ENCODE data around the gene SDHC. TPM values are rescaled to one million over a fixed set of nuclear protein-coding genes. Genes with fewer than 3 reads are reported as not detected.

Gene SDHC
- polyA plus RNA-seq, 2 of the 4 experiments (the other 2 are of a cell fraction), result 296 to 323 TPM

GRCh38 chr1:161382214-161383019 lies 68.2 kb downstream of the SDHC start:
- Histone ChIP-seq H3K27ac (peak overlapping the region; percentile 61 to 73), H3K4me2 (peak overlapping the region; percentile 54), H3K4me1 (peaks cover 11% of the 10 kb centered on the region), H3K4me3 (no peak overlapping the region), H3K9me3 (no peaks in the 10 kb centered on the region)
- TF ChIP-seq HES2 (IDR thresholded peaks at IDR 0.05) (no peak), RCOR1 (IDR thresholded peaks at IDR 0.05; ENCODE audit: low read depth, low read length) (no peak), CTCF (IDR thresholded peaks at IDR 0.05) (peak; percentile 81), CHD2 (IDR thresholded peaks at IDR 0.05; ENCODE audit: low read length, partially characterized antibody) (no peak), RNF2 (IDR thresholded peaks at IDR 0.05; ENCODE audit: borderline replicate concordance, low read depth) (no peak), E2F6 (IDR thresholded peaks at IDR 0.05; ENCODE audit: borderline replicate concordance, low read depth) (no peak), KDM5A (IDR thresholded peaks at IDR 0.05) (no peak), GATA3 (IDR thresholded peaks at IDR 0.05; ENCODE audit: borderline replicate concordance) (no peak), SREBF2 (IDR thresholded peaks at IDR 0.05) (no peak), FOSL2 (IDR thresholded peaks at IDR 0.05) (no peak), FOSL2 (CRISPR knock-in tag; IDR thresholded peaks at IDR 0.05) (peak; percentile 29; the same call in 1 of the 2 replicates), NFE2L2 (conservative IDR thresholded peaks at IDR 0.05; ENCODE audit: low read length) (no peak), MAFK (IDR thresholded peaks at IDR 0.05; ENCODE audit: partially characterized antibody) (no peak), EP300 (IDR thresholded peaks at IDR 0.05) (no peak), RAD21 (conservative IDR thresholded peaks at IDR 0.05 in 1 of 2, IDR thresholded peaks at IDR 0.05 in 1 of 2) (peak; percentile 78 to 80), HOXB5 (CRISPR knock-in tag; IDR thresholded peaks at IDR 0.05) (no peak), TP53 (CRISPR knock-in tag; IDR thresholded peaks at IDR 0.05) (no peak), ZFP36 (IDR thresholded peaks at IDR 0.05; ENCODE audit: borderline replicate concordance, partially characterized antibody) (no peak), HOXB13 (CRISPR knock-in tag; IDR thresholded peaks at IDR 0.05; ENCODE audit: low read depth) (no peak), POLR2A (IDR thresholded peaks at IDR 0.05; ENCODE audit: low read length) (no peak), FOSB (CRISPR knock-in tag; IDR thresholded peaks at IDR 0.05) (no peak), BCL3 (IDR thresholded peaks at IDR 0.05) (no peak), HEYL (CRISPR knock-in tag; IDR thresholded peaks at IDR 0.05) (no peak), POLR2AphosphoS2 (conservative IDR thresholded peaks at IDR 0.05; ENCODE audit: low read length) (no peak), SMC3 (IDR thresholded peaks at IDR 0.05) (peak; percentile 62), JUNB (IDR thresholded peaks at IDR 0.05) (no peak), EHMT2 (IDR thresholded peaks at IDR 0.05; ENCODE audit: low read depth) (no peak), MAX (IDR thresholded peaks at IDR 0.05) (no peak), BHLHE40 (IDR thresholded peaks at IDR 0.05; ENCODE audit: low read depth, low read length) (no peak), KDM1A (IDR thresholded peaks at IDR 0.05; ENCODE audit: low read depth) (no peak), HOXA7 (CRISPR knock-in tag; IDR thresholded peaks at IDR 0.05) (no peak), JUN (IDR thresholded peaks at IDR 0.05) (no peak), EHF (CRISPR knock-in tag; IDR thresholded peaks at IDR 0.05) (no peak)
- CTCF ChIA-PET, result interaction anchor here (0.7 to 12.9 kb wide), 48 partner anchors 9 to 284 kb away, joined by 3 to 268 read pairs (median 6); partner anchors contain the start of genes ADAMTS4, APOA2, CFAP126 and FCER1G
- ATAC-seq (peak; percentile 90 to 92), FAIRE-seq (peak; percentile 93), DNase-seq (ENCODE audit: low read depth in 1 of 2, low spot score in 1 of 2) (peak; percentile 58 to 73)
- POLR2A ChIA-PET, result interaction anchor here (0.9 to 1.4 kb wide), 3 partner anchors 157 to 191 kb away, joined by 4 to 8 read pairs (median 5); partner anchors contain the start of genes NDUFS2 and TOMM40L
- WGBS (ENCODE audit: missing lambda C conversion rate), result 13% methylated on average over 4 of the region's 4 CpGs

Data from A549 (cell line).